GM12873 (cell line): ENCODE results near the gene CLEC4A.

Experiments
- TF ChIP-seq, protein P1 (sequence below): IDR thresholded peaks from 2 replicates; pipeline ENCODE4 v1.5.1; 2012; ENCODE audit warnings: low read depth, mild to moderate bottlenecking, moderate library complexity, low read length, control low read depth; ENCODE audit not compliant: insufficient read depth; ENCODE audit errors: missing control alignments

Gene CLEC4A

DNA sequence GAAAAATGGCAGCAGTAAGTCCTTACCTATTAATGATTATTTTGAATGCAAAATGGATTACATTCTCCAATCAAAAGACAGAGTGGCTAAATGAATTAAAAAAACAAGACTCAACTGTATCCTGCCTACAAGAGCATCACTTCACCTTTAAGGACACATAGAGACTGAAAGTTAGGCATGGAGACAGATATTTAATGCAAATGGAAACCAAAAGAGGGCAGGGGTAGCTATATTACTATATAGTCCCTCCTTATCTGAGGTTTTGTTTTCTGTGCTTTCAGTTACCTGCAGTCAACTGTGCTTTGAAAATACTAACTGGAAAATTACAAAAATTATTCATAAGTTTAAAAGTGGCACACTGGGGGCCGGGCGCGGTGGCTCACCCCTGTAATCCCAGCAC, 24.2 kb upstream of the CLEC4A start:
- TF ChIP-seq, protein P1, sequence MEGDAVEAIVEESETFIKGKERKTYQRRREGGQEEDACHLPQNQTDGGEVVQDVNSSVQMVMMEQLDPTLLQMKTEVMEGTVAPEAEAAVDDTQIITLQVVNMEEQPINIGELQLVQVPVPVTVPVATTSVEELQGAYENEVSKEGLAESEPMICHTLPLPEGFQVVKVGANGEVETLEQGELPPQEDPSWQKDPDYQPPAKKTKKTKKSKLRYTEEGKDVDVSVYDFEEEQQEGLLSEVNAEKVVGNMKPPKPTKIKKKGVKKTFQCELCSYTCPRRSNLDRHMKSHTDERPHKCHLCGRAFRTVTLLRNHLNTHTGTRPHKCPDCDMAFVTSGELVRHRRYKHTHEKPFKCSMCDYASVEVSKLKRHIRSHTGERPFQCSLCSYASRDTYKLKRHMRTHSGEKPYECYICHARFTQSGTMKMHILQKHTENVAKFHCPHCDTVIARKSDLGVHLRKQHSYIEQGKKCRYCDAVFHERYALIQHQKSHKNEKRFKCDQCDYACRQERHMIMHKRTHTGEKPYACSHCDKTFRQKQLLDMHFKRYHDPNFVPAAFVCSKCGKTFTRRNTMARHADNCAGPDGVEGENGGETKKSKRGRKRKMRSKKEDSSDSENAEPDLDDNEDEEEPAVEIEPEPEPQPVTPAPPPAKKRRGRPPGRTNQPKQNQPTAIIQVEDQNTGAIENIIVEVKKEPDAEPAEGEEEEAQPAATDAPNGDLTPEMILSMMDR = no peak

DNA sequence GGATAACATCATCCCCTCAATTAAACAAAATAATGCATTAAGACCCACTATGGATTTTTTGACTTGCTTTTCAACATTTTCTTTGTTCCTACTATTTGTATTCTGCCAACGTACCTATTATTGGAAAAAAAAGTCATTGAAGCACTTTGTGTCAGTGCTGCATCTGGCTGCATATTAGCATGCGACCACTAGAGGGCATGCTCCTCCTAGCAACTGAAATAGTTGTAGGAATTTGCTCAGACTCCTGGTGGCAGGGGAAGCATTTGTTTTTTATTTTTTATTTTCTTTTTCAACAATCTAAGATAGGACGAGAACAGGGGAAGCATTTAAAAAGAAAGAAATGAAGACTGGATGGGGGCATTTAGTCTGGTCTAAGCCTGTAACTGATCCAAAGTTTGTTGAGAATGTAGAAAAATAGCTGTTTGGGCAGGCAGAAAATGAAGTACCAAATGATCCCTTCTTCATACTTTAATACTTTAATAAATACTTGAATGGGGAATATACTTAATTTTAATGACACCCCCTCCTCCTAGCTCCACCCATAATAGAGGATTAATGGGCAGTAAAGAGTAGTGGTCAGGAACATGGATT, 14.5 kb upstream of the CLEC4A start:
- TF ChIP-seq, protein P1 = peak; percentile 89

DNA sequence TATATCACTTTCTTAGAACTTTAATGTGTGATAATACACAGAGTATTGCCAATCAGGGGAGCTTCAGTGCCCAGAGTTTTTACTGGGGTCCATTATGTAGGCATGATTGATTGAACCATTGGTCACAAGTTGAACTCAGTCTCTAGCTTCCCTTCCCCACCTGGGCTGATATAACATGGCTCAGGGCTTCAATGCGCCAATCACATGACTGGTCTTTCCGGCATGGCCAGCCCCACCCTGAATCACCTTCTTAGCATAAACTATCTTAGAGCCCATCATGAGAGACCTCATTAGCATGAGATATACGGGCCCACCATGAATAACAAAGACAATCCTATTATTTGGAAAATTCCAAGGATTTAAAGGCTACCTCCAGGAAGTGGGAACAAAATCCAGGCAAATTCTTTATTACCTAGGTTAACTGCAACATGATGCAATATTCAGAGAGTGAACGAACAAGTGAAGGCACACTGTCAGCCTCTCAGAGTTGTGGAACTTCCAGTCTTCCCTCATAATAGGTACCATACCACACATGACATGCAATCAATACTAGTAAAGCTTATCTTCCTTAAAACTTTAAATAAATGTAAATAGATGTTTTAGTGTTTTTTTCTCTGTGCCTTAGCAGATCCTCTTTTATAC, 3.2 kb upstream of the CLEC4A start:
- TF ChIP-seq, protein P1 = no peak

DNA sequence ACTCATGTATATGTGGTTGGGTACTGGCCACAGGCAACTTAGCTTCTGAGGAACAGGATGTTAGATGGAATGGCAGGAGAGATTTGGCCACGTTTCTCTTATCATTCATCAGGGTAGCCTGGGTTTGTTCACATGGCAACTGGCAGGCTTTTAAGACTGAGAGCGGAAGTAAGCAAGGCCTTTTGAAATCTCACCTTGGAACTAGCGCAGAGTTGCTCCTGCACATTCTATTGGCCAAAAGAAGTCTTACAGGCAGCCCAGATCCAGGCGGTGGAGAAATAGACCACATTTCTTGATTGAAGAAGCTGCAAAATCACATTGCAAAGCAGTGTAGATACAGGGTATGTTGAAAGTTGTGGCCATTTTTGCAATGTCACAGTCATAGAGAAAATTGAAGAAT, 3.7 kb downstream of the CLEC4A start:
- TF ChIP-seq, protein P1 = no peak

DNA sequence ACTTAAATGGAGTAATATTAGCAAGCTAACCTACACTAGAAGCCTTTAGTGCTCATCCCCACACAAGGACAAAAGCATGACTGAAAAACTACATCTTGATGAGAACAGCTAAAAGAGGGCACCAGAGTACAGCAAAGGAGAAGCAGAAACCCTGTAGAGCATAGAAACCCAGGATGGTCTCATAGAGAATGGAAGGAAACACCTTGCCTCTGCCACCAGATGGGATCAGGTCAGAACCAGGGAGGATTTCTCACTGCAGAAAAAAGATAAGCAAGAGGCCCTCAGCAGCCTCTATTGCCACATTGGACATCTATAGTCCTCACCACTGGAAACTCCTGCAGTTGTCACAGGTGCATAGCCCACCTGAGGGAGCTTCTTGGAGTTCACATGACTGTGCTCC, 19.8 kb downstream of the CLEC4A start:
- TF ChIP-seq, protein P1 = no peak

DNA sequence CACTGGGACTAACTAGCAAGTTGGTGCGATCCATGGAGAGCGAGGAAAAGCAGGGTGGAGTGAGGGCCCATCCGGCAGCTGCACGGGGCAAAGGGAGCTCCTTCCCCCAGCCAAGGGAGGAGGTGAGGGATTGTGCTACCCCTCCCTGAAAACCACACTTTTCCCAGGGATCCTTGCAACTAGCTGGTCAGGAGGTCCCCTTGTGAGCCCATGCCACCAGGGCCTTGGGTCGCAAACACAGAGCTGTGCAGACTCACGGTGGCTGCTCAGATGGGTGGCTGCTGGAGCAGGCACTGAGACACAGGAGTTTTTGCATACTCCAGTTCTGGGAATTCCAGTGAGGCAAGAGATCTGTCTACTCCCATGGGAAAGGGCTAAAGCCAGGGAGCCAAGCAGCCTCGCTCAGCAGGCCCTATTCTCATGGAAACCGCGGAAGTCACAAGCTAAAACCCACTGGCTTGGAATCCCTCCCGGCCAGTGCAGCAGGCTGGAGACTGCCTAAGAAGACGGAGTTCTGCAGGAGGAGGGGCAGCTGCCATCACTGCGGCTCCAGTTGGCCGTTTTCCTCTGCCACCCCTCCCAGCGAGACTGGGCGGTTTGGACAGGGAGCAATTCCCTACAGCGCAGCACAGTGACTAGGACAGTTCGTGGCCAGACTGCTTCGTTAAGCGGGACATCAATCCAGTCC, 22.5 kb downstream of the CLEC4A start:
- TF ChIP-seq, protein P1 = no peak

DNA sequence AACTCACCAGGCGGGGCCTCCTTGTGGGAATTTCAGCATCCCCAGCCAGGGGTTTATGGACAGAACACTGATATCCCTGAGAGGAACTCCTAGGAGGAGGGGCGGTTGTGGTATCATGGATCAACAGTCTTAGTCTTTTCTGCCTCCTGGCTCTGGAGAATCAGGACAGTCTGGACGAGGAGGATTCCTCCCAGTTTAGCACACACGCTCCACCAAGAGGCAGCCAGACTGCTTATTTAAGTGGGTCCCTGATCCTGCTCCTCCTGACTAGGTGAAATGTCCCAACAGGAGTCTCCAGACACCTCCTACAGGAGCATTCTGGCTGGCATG, 23.0 kb downstream of the CLEC4A start:
- TF ChIP-seq, protein P1 = no peak
